Smooth muscle cell (in vitro differentiated cells): ENCODE results near the gene MAST1. TPM values are rescaled to one million over a fixed set of nuclear protein-coding genes. Genes with fewer than 3 reads are reported as not detected.

ENCODE experiments used
- DNase-seq: peaks from one replicate; lab custom pipeline; 2025; ENCODE audit not compliant: unreplicated experiment; lab: John Stamatoyannopoulos, UW
- H2AFZ ChIP-seq: fragments of 200-600 bp; sonication (generic); 2 replicates; pipeline ENCODE4 v1.6.0; 2016; ENCODE audit warnings: antibody characterized with exemption, low read depth, mild to moderate bottlenecking
- H3F3A ChIP-seq: fragments of 200-600 bp; sonication (generic); 2 replicates; pipeline ENCODE4 v1.6.0; 2017; ENCODE audit warnings: antibody characterized with exemption, low read depth
- H3K27ac ChIP-seq: fragments of 200-600 bp; sonication (generic); 2 replicates; pipeline ENCODE4 v1.5.1; 2016; ENCODE audit warnings: low read depth, mild to moderate bottlenecking
- H3K27me3 ChIP-seq: fragments of 200-600 bp; sonication (generic); 2 replicates; pipeline ENCODE4 v1.6.1; 2016; ENCODE audit warnings: low read depth, mild to moderate bottlenecking
- H3K36me3 ChIP-seq: fragments of 200-600 bp; sonication (generic); 2 replicates; pipeline ENCODE4 v1.5.1; 2016; ENCODE audit warnings: low read depth
- H3K4me1 ChIP-seq: fragments of 200-600 bp; sonication (generic); 2 replicates; pipeline ENCODE4 v1.5.1; 2016; ENCODE audit warnings: low read depth
- H3K4me2 ChIP-seq: fragments of 200-600 bp; sonication (generic); 2 replicates; pipeline ENCODE4 v1.6.0; 2016; ENCODE audit warnings: mild to moderate bottlenecking
- H3K4me3 ChIP-seq: fragments of 200-600 bp; sonication (generic); 2 replicates; pipeline ENCODE4 v1.5.1; 2016; ENCODE audit warnings: mild to moderate bottlenecking
- H3K79me2 ChIP-seq: fragments of 200-600 bp; sonication (generic); 2 replicates; pipeline ENCODE4 v1.6.0; 2016; ENCODE audit warnings: low read depth, mild to moderate bottlenecking
- H3K9ac ChIP-seq: fragments of 200-600 bp; sonication (generic); 2 replicates; pipeline ENCODE4 v1.6.0; 2016; ENCODE audit warnings: low read depth
- H3K9me3 ChIP-seq: fragments of 200-600 bp; sonication (generic); replicated peaks from 2 replicates; pipeline ENCODE4 v1.5.1; 2016; ENCODE audit warnings: low read depth
- H4K20me1 ChIP-seq: fragments of 200-600 bp; sonication (generic); 2 replicates; pipeline ENCODE4 v1.6.0; 2016; ENCODE audit warnings: low read depth
- WGBS: methylation state at CpG from one replicate; pipeline ENCODE4 v1.1.7; 2016; ENCODE audit warnings: low lambda C conversion rate; 5-methylcytosine and 5-hydroxymethylcytosine counted together
- polyA plus RNA-seq: library from polyadenylated mRNA; unstranded; fragments of >200 nt; fragmentation: Nextera tagmentation; extraction: Ambion mirVana; gene quantifications from 2 replicates; pipeline ENCODE4 v1.2.1, GENCODE V29; 2016
- total RNA-seq: library from RNA; depleted of rRNA; stranded (reverse); fragments of >200 nt; gene quantifications from 2 replicates; pipeline ENCODE4 v1.2.3, GENCODE V29; 2014
- TF ChIP-seq, protein P1 (sequence below): fragments of 200-600 bp; sonication (generic); IDR thresholded peaks from 2 replicates; pipeline ENCODE4 v1.5.1; 2017; ENCODE audit warnings: borderline replicate concordance, mild to moderate bottlenecking, antibody characterized with exemption; ENCODE audit not compliant: insufficient read depth, poor library complexity, severe bottlenecking

MAST1 gene
- total and polyA plus RNA-seq, 2 experiments from 2014 or later: 2.7 to 3.2 TPM

DNA sequence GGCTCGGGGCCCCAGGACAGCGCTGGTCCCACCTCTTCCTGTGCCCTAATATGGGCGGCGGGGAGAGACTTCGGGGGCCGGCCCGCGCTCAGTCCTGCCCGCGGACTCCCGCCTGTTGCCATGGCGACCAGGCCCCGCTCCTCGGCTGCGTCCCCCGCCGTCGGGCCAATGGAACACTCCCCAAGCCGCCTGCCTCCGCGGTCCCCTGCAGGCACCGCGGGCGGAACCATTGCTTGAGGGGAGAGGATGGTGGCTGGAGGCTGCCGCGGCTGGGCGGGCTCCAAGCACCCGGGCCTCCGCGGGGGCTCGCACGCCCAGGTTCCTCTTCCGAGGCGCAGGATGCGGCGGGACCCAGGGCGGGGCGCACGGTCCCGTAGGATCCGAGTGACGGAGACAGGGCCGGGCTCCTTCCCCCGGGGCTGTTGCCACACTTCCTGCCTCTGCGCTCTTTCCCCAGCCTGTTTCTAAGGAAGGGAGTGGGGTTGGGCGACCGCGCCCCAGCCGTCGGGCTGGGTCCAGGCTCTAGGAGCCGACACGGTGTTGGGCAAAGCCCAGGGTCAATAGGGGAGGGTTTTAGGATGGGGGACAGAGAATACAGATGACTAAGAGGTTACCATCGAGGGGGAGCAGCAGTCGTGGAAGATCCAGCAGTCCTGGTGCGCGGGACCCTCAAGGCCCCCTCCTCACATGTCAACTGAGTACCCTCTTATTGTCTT is 48.3 kb upstream of the MAST1 start:
- TF ChIP-seq, protein P1, sequence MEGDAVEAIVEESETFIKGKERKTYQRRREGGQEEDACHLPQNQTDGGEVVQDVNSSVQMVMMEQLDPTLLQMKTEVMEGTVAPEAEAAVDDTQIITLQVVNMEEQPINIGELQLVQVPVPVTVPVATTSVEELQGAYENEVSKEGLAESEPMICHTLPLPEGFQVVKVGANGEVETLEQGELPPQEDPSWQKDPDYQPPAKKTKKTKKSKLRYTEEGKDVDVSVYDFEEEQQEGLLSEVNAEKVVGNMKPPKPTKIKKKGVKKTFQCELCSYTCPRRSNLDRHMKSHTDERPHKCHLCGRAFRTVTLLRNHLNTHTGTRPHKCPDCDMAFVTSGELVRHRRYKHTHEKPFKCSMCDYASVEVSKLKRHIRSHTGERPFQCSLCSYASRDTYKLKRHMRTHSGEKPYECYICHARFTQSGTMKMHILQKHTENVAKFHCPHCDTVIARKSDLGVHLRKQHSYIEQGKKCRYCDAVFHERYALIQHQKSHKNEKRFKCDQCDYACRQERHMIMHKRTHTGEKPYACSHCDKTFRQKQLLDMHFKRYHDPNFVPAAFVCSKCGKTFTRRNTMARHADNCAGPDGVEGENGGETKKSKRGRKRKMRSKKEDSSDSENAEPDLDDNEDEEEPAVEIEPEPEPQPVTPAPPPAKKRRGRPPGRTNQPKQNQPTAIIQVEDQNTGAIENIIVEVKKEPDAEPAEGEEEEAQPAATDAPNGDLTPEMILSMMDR: no peak
- H2AFZ ChIP-seq: no peak overlapping the region
- peaks cover 43% of the 10 kb centered on the region for H3F3A ChIP-seq
- H3K27me3 ChIP-seq: no peaks in the 10 kb centered on the region
- peaks cover 25% of the 10 kb centered on the region for H3K4me1 ChIP-seq
- no peaks in the 10 kb centered on the region for H3K36me3 ChIP-seq
- H3K27ac ChIP-seq: peak overlapping the region; percentile 96
- WGBS: 2% methylated on average over 41 of the region's 56 CpGs
- DNase-seq: peak; percentile 92
- H3K79me2 ChIP-seq: peaks cover 20% of the 10 kb centered on the region
- H3K4me3 ChIP-seq: peak overlapping the region; percentile 98
- H3K4me2 ChIP-seq: peak overlapping the region; percentile 89
- H4K20me1 ChIP-seq: peaks cover 24% of the 10 kb centered on the region
- no peaks in the 10 kb centered on the region for H3K9me3 ChIP-seq
- H3K9ac ChIP-seq: peak overlapping the region; percentile 86

DNA sequence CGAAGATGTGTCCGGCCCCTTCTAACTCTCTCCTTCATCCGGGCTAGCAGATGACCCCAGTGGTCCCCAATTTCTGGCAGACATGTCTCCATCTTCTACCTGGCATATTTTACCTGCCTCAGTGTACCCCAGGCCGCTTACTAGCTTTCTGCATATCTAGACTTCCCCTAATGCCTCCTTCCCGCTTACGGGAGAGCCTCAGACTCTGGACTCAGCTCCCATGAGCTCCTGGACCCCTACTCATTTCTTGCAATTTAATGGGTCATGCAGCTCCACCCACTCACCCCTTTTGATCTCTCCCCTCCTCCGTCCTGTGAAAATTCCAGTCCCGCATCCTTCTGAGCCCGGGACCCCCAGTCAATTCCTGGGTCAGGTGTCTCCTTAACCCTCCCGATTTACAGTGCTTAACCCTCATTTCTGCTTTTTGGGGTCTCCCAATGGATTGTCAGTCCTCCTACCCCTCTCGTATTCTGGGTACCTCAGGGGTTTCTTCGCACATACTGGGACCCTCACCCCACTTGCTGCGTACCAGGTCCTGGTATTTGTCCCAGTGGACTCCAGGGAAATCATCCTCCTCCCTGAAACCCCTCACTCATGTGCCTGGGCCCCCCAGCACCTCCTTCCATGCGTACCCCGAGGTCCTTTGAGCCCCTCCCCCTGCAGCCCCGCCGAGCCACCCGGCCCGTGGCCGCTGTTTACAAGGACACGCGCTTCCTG is 47.5 kb upstream of the MAST1 start:
- no peaks in the 10 kb centered on the region for H3K36me3 ChIP-seq
- H3K27me3 ChIP-seq: no peaks in the 10 kb centered on the region
- peak overlapping the region; percentile 98 for H3K4me3 ChIP-seq
- peak overlapping the region; percentile 96 for H3K27ac ChIP-seq
- H3K9me3 ChIP-seq: no peaks in the 10 kb centered on the region
- peaks cover 25% of the 10 kb centered on the region for H3K4me1 ChIP-seq
- peaks cover 24% of the 10 kb centered on the region for H4K20me1 ChIP-seq
- peaks cover 20% of the 10 kb centered on the region for H3K79me2 ChIP-seq
- WGBS: 5% methylated on average over 20 of the region's 22 CpGs
- DNase-seq: no peak
- TF ChIP-seq, protein P1: no peak
- peak overlapping the region; percentile 86 for H3K9ac ChIP-seq
- peak overlapping the region; percentile 89 for H3K4me2 ChIP-seq
- H2AFZ ChIP-seq: no peak overlapping the region
- peaks cover 40% of the 10 kb centered on the region for H3F3A ChIP-seq

DNA sequence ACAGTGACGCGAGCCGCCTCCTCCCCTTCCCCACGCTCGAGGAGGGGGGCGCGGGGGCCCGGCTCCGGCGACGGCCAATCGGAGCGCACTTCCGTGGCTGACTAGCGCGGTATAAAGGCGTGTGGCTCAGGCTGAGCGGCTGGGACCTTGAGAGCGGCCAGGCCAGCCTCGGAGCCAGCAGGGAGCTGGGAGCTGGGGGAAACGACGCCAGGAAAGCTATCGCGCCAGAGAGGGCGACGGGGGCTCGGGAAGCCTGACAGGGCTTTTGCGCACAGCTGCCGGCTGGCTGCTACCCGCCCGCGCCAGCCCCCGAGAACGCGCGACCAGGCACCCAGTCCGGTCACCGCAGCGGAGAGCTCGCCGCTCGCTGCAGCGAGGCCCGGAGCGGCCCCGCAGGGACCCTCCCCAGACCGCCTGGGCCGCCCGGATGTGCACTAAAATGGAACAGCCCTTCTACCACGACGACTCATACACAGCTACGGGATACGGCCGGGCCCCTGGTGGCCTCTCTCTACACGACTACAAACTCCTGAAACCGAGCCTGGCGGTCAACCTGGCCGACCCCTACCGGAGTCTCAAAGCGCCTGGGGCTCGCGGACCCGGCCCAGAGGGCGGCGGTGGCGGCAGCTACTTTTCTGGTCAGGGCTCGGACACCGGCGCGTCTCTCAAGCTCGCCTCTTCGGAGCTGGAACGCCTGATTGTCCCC is 46.8 kb upstream of the MAST1 start, which contains the start of gene JUNB:
Gene JUNB, plus strand, starts transcription at position 142 of the 706 bp plus-strand sequence. Its CDS starts 286 bp downstream, at position 428.
- peak within 1 kb of the TSS; percentile 98 for H3K4me3 ChIP-seq
- peaks cover 40% of the 10 kb centered on the region for H3F3A ChIP-seq
- H3K4me1 ChIP-seq: peaks cover 25% of the 10 kb centered on the region
- TF ChIP-seq, protein P1: no peak
- H3K9me3 ChIP-seq: no peaks in the 10 kb centered on the region
- no peak within 1 kb of the TSS for H2AFZ ChIP-seq
- H3K27me3 ChIP-seq: no peaks in the 10 kb centered on the region
- H3K36me3 ChIP-seq: no peaks in the 10 kb centered on the region
- under 1% methylated on average over 71 of the region's 73 CpGs for WGBS
- peaks cover 24% of the 10 kb centered on the region for H4K20me1 ChIP-seq
- DNase-seq: peak; percentile 96
- peak within 1 kb of the TSS; percentile 96 for H3K27ac ChIP-seq
- peak within 1 kb of the TSS; percentile 99 for H3K9ac ChIP-seq
- H3K4me2 ChIP-seq: peak within 1 kb of the TSS; percentile 93
- peaks cover 20% of the 10 kb centered on the region for H3K79me2 ChIP-seq
